ENCODE data around the gene BCAS4. TPM values are rescaled to one million over a fixed set of nuclear protein-coding genes. Genes with fewer than 3 reads are reported as not detected.

The BCAS4 gene
- total RNA-seq, 1 donor from 2014 or later = 16.7 TPM

DNA sequence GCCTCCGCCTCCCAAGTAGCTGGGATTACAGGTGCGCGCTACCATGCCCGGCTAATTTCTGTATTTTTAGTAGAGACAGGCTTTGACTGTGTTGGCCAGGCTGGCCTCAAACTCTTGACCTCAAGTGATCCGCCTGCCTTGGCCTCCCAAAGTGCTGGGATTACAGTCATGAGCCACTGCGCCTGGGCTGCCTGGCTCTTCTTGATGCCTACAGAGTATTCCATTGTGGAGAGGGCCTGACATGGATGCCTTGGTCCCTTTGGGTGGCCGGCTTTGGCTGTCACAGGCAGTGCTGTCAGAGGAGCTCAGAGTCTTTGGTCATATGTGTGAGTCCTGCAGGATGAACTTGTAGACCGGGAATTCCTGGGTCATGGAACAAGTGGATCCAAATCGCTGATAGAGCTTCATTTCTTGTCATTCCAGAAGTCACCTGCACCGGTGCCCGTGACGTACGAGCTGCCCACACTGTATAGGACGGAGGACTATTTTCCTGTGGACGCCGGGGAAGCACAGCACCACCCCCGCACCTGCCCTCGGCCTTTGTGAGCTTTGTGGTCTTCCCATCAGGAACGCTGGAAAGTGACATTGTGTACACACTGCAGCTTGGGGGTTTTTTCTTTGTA, 81.3 kb downstream of the BCAS4 start:
- FAIRE-seq = no peak
- no peak overlapping the region for H3K4me3 Mint-ChIP-seq (ENCODE audit: unreplicated experiment)

DNA sequence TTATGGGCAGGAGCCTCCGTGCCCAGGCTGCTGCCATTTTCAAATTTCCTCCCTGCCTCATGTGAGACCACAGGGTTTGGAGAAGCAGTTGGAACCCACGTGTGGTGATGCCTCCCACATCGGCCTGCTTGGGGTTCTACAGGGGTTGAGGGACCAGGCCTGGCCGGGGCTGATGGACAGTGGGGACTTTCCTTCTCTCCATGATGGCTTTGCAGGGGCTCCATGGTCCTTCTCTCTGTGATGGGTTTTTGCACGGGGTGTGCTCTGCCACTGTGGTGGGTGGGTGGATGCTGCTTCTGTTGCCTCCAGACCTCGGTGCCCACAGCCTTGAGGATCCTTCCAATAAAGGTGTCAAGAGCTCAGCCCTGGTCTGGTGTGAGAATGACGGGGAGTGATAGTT, 82.0 kb downstream of the BCAS4 start:
- no peaks in the 10 kb centered on the region for H3K9me3 Mint-ChIP-seq (ENCODE audit: unreplicated experiment)
- Histone ChIP-seq H3K4me3 (ENCODE audit: insufficient read depth, low read depth, low read length) (no peak overlapping the region), H3K4me2 (ENCODE audit: low read length) (no peak overlapping the region), H3K36me3 (ENCODE audit: insufficient read depth, low read length) (no peaks in the 10 kb centered on the region), H3K27ac (ENCODE audit: low read depth, low read length) (no peak overlapping the region), H3K79me2 (ENCODE audit: insufficient read depth, low read length) (no peaks in the 10 kb centered on the region), H3K4me1 (ENCODE audit: insufficient read depth, low read length) (no peaks in the 10 kb centered on the region), H3K9ac (ENCODE audit: low read length) (no peak overlapping the region), H3K27me3 (ENCODE audit: insufficient read depth, low read length) (no peaks in the 10 kb centered on the region), H4K20me1 (ENCODE audit: insufficient read depth, low read length) (no peaks in the 10 kb centered on the region), H3K9me3 (ENCODE audit: insufficient read depth, low read depth, low read length) (no peaks in the 10 kb centered on the region), H2AFZ (ENCODE audit: low read depth, low read length) (no peak overlapping the region)
- H3K4me1 Mint-ChIP-seq (ENCODE audit: low read depth, unreplicated experiment) = peaks cover 2% of the 10 kb centered on the region
- H3K4me3 Mint-ChIP-seq (ENCODE audit: unreplicated experiment) = no peak overlapping the region
- H3K27ac Mint-ChIP-seq (ENCODE audit: unreplicated experiment) = no peak overlapping the region
- no peak for FAIRE-seq
- DNase-seq (ENCODE audit: low read depth) = no peak
- H3K36me3 Mint-ChIP-seq (ENCODE audit: low read depth, unreplicated experiment) = peaks cover 18% of the 10 kb centered on the region
- TF ChIP-seq, protein P1, sequence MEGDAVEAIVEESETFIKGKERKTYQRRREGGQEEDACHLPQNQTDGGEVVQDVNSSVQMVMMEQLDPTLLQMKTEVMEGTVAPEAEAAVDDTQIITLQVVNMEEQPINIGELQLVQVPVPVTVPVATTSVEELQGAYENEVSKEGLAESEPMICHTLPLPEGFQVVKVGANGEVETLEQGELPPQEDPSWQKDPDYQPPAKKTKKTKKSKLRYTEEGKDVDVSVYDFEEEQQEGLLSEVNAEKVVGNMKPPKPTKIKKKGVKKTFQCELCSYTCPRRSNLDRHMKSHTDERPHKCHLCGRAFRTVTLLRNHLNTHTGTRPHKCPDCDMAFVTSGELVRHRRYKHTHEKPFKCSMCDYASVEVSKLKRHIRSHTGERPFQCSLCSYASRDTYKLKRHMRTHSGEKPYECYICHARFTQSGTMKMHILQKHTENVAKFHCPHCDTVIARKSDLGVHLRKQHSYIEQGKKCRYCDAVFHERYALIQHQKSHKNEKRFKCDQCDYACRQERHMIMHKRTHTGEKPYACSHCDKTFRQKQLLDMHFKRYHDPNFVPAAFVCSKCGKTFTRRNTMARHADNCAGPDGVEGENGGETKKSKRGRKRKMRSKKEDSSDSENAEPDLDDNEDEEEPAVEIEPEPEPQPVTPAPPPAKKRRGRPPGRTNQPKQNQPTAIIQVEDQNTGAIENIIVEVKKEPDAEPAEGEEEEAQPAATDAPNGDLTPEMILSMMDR (IDR thresholded peaks at IDR 0.05; ENCODE audit: insufficient read depth, low read depth, low read length) = no peak
- no peak for TF ChIP-seq EZH2 (IDR thresholded peaks at IDR 0.05; ENCODE audit: insufficient read depth, low read length)
- H3K27me3 Mint-ChIP-seq (ENCODE audit: low read depth, unreplicated experiment) = no peaks in the 10 kb centered on the region

More for the DNA sequence above, 81.3 kb downstream of the BCAS4 start:
- Histone ChIP-seq H3K27me3 (ENCODE audit: insufficient read depth, low read length) (no peaks in the 10 kb centered on the region), H3K4me2 (ENCODE audit: low read length) (no peak overlapping the region), H3K36me3 (ENCODE audit: insufficient read depth, low read length) (no peaks in the 10 kb centered on the region), H3K4me1 (ENCODE audit: insufficient read depth, low read length) (peaks cover 2% of the 10 kb centered on the region), H3K4me3 (ENCODE audit: insufficient read depth, low read depth, low read length) (no peak overlapping the region), H2AFZ (ENCODE audit: low read depth, low read length) (no peak overlapping the region), H4K20me1 (ENCODE audit: insufficient read depth, low read length) (no peaks in the 10 kb centered on the region), H3K9me3 (ENCODE audit: insufficient read depth, low read depth, low read length) (no peaks in the 10 kb centered on the region), H3K79me2 (ENCODE audit: insufficient read depth, low read length) (no peaks in the 10 kb centered on the region), H3K27ac (ENCODE audit: low read depth, low read length) (no peak overlapping the region), H3K9ac (ENCODE audit: low read length) (no peak overlapping the region)
- Mint-ChIP-seq H3K27me3 (ENCODE audit: low read depth, unreplicated experiment) (no peaks in the 10 kb centered on the region), H3K27ac (ENCODE audit: unreplicated experiment) (no peak overlapping the region), H3K9me3 (ENCODE audit: unreplicated experiment) (no peaks in the 10 kb centered on the region), H3K36me3 (ENCODE audit: low read depth, unreplicated experiment) (peaks cover 18% of the 10 kb centered on the region), H3K4me1 (ENCODE audit: low read depth, unreplicated experiment) (peaks cover 6% of the 10 kb centered on the region)
- DNase-seq (ENCODE audit: low read depth) = no peak
- TF ChIP-seq, protein P1 (IDR thresholded peaks at IDR 0.05; ENCODE audit: insufficient read depth, low read depth, low read length) = no peak
- TF ChIP-seq EZH2 (IDR thresholded peaks at IDR 0.05; ENCODE audit: insufficient read depth, low read length) = no peak

DNA sequence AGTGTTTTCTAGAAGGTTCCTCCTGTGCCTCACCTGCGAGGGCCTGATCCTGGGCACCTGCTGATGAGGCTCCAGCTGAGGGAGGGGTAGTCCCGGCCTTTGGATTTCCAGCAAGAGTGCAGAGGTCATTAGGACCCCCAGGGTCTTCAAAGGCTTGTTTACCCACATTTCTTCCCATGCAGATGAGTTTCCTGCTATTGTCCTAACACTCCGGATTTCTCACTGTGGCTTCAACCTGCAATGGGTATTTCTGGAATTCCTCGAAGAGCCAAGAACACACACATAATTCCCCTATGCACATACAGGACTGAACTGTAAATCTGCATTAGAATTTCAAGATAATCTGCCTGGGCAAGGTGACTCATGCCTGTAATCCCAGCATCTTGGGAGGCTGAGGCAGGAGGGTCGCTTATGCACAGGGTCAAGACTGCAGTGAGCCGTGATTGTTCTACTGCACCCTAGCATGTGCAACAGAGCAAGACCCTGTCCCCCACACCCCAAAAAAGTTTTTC, 82.4 kb downstream of the BCAS4 start:
- H3K4me1 Mint-ChIP-seq (ENCODE audit: low read depth, unreplicated experiment) = peaks cover 2% of the 10 kb centered on the region
- no peak for FAIRE-seq

More for the DNA sequence above, 82.4 kb downstream of the BCAS4 start:
- H3K9ac ChIP-seq (ENCODE audit: low read length) = no peak overlapping the region
- Mint-ChIP-seq H3K27me3 (ENCODE audit: low read depth, unreplicated experiment) (no peaks in the 10 kb centered on the region), H3K4me3 (ENCODE audit: unreplicated experiment) (no peak overlapping the region), H3K27ac (ENCODE audit: unreplicated experiment) (no peak overlapping the region), H3K36me3 (ENCODE audit: low read depth, unreplicated experiment) (peaks cover 19% of the 10 kb centered on the region), H3K9me3 (ENCODE audit: unreplicated experiment) (no peaks in the 10 kb centered on the region)
- no peak overlapping the region for H3K4me3 ChIP-seq (ENCODE audit: insufficient read depth, low read depth, low read length)
- no peaks in the 10 kb centered on the region for H3K79me2 ChIP-seq (ENCODE audit: insufficient read depth, low read length)
- no peak for TF ChIP-seq EZH2 (IDR thresholded peaks at IDR 0.05; ENCODE audit: insufficient read depth, low read length)
- TF ChIP-seq, protein P1 (IDR thresholded peaks at IDR 0.05; ENCODE audit: insufficient read depth, low read depth, low read length) = no peak
- no peak overlapping the region for H3K4me2 ChIP-seq (ENCODE audit: low read length)
- no peaks in the 10 kb centered on the region for H3K9me3 ChIP-seq (ENCODE audit: insufficient read depth, low read depth, low read length)
- H3K27ac ChIP-seq (ENCODE audit: low read depth, low read length) = no peak overlapping the region
- H3K36me3 ChIP-seq (ENCODE audit: insufficient read depth, low read length) = no peaks in the 10 kb centered on the region
- no peaks in the 10 kb centered on the region for H3K27me3 ChIP-seq (ENCODE audit: insufficient read depth, low read length)
- H3K4me1 ChIP-seq (ENCODE audit: insufficient read depth, low read length) = no peaks in the 10 kb centered on the region
- no peak for DNase-seq (ENCODE audit: low read depth)
- H2AFZ ChIP-seq (ENCODE audit: low read depth, low read length) = no peak overlapping the region
- no peaks in the 10 kb centered on the region for H4K20me1 ChIP-seq (ENCODE audit: insufficient read depth, low read length)
